ENCODE results near the gene SEC22A.

SEC22A gene

DNA sequence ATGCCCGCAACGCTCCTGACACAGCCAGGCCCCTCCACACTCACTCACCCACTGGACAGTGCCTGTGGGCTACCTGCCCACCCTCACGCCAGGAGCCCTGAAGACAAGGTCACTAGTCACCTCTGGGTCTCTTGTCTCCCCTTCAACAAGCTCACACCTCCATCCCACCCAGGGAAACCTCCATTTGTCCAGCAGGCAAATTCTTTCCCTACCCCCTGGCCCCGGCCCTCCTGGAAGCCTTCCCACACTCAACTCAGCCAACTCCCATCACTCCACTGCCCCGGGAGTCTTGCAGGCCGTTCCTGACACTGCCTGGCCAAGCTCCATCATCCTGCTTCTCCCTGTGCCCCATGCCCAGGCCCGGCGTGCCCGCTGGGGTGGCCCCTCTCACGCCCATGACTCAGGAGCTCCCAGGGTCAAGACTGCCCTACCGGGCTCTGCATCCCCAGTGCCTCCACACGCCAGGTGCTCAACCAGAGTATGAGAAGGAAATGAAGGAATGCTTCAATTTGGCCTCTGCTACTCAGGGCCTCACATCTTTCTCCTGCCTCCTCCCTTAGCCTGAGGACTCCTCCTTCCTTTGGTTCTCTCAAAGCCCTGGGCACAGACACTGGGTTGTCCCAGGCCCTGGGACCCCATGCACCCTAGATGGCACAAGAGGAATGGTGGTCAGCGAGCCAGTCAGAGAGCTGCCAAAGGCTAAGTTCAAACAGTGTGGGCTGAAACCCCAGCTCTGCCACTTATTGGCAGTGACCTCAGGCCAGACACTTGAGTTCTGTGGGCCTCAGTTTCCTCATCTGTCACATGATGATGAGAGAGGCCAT, 88.6 kb downstream of the SEC22A start:
- H3K9me3 ChIP-seq (ENCODE audit: severe bottlenecking): no peaks in the 10 kb centered on the region
- ATAC-seq (ENCODE audit: low read depth): no peak

GRCh38 chr3:123290962-123291361, 89.2 kb downstream of the SEC22A start:
- no peak overlapping the region for H3K27ac ChIP-seq (ENCODE audit: poor library complexity, severe bottlenecking)
- DNase-seq (ENCODE audit: low spot score) (no peak), ATAC-seq (ENCODE audit: low read depth) (no peak)
- no peaks in the 10 kb centered on the region for H3K9me3 ChIP-seq (ENCODE audit: severe bottlenecking)
- TF ChIP-seq, protein P1, sequence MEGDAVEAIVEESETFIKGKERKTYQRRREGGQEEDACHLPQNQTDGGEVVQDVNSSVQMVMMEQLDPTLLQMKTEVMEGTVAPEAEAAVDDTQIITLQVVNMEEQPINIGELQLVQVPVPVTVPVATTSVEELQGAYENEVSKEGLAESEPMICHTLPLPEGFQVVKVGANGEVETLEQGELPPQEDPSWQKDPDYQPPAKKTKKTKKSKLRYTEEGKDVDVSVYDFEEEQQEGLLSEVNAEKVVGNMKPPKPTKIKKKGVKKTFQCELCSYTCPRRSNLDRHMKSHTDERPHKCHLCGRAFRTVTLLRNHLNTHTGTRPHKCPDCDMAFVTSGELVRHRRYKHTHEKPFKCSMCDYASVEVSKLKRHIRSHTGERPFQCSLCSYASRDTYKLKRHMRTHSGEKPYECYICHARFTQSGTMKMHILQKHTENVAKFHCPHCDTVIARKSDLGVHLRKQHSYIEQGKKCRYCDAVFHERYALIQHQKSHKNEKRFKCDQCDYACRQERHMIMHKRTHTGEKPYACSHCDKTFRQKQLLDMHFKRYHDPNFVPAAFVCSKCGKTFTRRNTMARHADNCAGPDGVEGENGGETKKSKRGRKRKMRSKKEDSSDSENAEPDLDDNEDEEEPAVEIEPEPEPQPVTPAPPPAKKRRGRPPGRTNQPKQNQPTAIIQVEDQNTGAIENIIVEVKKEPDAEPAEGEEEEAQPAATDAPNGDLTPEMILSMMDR (IDR thresholded peaks at IDR 0.05; ENCODE audit: poor library complexity, severe bottlenecking): no peak
- no peaks in the 10 kb centered on the region for H3K36me3 ChIP-seq (ENCODE audit: low read depth)
- H3K4me3 ChIP-seq (ENCODE audit: severe bottlenecking): no peak overlapping the region
- H3K4me1 ChIP-seq (ENCODE audit: insufficient read depth, poor library complexity, severe bottlenecking): no peaks in the 10 kb centered on the region
- no peaks in the 10 kb centered on the region for H3K27me3 ChIP-seq (ENCODE audit: insufficient read depth, poor library complexity, severe bottlenecking)

More for the DNA sequence above, 88.6 kb downstream of the SEC22A start:
- TF ChIP-seq, protein P1 (IDR thresholded peaks at IDR 0.05; ENCODE audit: poor library complexity, severe bottlenecking): no peak
- DNase-seq (ENCODE audit: low spot score): no peak
- Histone ChIP-seq H3K36me3 (ENCODE audit: low read depth) (no peaks in the 10 kb centered on the region), H3K4me3 (ENCODE audit: severe bottlenecking) (no peak overlapping the region), H3K27me3 (ENCODE audit: insufficient read depth, poor library complexity, severe bottlenecking) (no peaks in the 10 kb centered on the region), H3K27ac (ENCODE audit: poor library complexity, severe bottlenecking) (no peak overlapping the region), H3K4me1 (ENCODE audit: insufficient read depth, poor library complexity, severe bottlenecking) (no peaks in the 10 kb centered on the region)

- Histone ChIP-seq H3K9me3 (ENCODE audit: severe bottlenecking) (no peaks in the 10 kb centered on the region), H3K4me1 (ENCODE audit: insufficient read depth, poor library complexity, severe bottlenecking) (no peaks in the 10 kb centered on the region), H3K36me3 (ENCODE audit: low read depth) (no peaks in the 10 kb centered on the region), H3K4me3 (ENCODE audit: severe bottlenecking) (no peak overlapping the region), H3K27me3 (ENCODE audit: insufficient read depth, poor library complexity, severe bottlenecking) (no peaks in the 10 kb centered on the region), H3K27ac (ENCODE audit: poor library complexity, severe bottlenecking) (no peak overlapping the region)
- TF ChIP-seq, protein P1 (IDR thresholded peaks at IDR 0.05; ENCODE audit: poor library complexity, severe bottlenecking): no peak
- DNase-seq (ENCODE audit: low spot score) (no peak), ATAC-seq (ENCODE audit: low read depth) (no peak)
Measured at GRCh38 chr3:123291404-123291803, 89.7 kb downstream of the SEC22A start.

- H3K4me3 ChIP-seq (ENCODE audit: severe bottlenecking): no peak overlapping the region
- no peaks in the 10 kb centered on the region for H3K4me1 ChIP-seq (ENCODE audit: insufficient read depth, poor library complexity, severe bottlenecking)
- H3K36me3 ChIP-seq (ENCODE audit: low read depth): no peaks in the 10 kb centered on the region
- H3K27me3 ChIP-seq (ENCODE audit: insufficient read depth, poor library complexity, severe bottlenecking): no peaks in the 10 kb centered on the region
- TF ChIP-seq, protein P1 (IDR thresholded peaks at IDR 0.05; ENCODE audit: poor library complexity, severe bottlenecking): no peak
- no peak for DNase-seq (ENCODE audit: low spot score)
- H3K9me3 ChIP-seq (ENCODE audit: severe bottlenecking): no peaks in the 10 kb centered on the region
- no peak overlapping the region for H3K27ac ChIP-seq (ENCODE audit: poor library complexity, severe bottlenecking)
- ATAC-seq (ENCODE audit: low read depth): no peak
Measured at GRCh38 chr3:123292321-123293310, 90.9 kb downstream of the SEC22A start.
